Measurements from ENCODE around the gene LSM4.
"Not testable (repeated sequence)": the region's sequence is repeated elsewhere in the genome, so short reads cannot be mapped to it uniquely, and the experiment has no call there.

The LSM4 gene

GRCh38 chr19:18340190-18340989 is 17.5 kb upstream of the LSM4 start, which contains the start of gene PGPEP1:
PGPEP1 (plus strand) TSS chr19:18340598; CDS start chr19:18340682, 84 bp downstream.
- peak; percentile 61 for DNase-seq

GRCh38 chr19:18339723-18340122 is 16.8 kb upstream of the LSM4 start:
- no peak for DNase-seq

- no peak for DNase-seq
These were observed 15.7 kb upstream of the LSM4 start for GRCh38 chr19:18338541-18338940.

- DNase-seq: no peak
These were observed 13.2 kb upstream of the LSM4 start for GRCh38 chr19:18336121-18336520.

- no peak for DNase-seq
These were observed 10.8 kb upstream of the LSM4 start for GRCh38 chr19:18333680-18334079.

GRCh38 chr19:18332917-18333530 is 10.1 kb upstream of the LSM4 start:
- DNase-seq: no peak

- no peak for DNase-seq
These were observed 8.0 kb upstream of the LSM4 start for GRCh38 chr19:18330868-18331267.

GRCh38 chr19:18329035-18329376 is 6.1 kb upstream of the LSM4 start:
- no peak for DNase-seq

GRCh38 chr19:18328340-18329034 is 5.6 kb upstream of the LSM4 start:
- DNase-seq: peak; percentile 82

- no peak for DNase-seq
These were observed 3.9 kb upstream of the LSM4 start for GRCh38 chr19:18326772-18327171.

- not testable (repeated sequence) for DNase-seq
These were observed 1.5 kb upstream of the LSM4 start for GRCh38 chr19:18324373-18324731.

GRCh38 chr19:18322318-18322758 is 538 bp downstream of the LSM4 start:
- peak; percentile 56 for DNase-seq

GRCh38 chr19:18321734-18322102 is 1.2 kb downstream of the LSM4 start:
- no peak for DNase-seq

GRCh38 chr19:18320865-18321733 is 1.8 kb downstream of the LSM4 start:
- no peak for DNase-seq

GRCh38 chr19:18319591-18320135 is 3.2 kb downstream of the LSM4 start:
- no peak for DNase-seq

GRCh38 chr19:18317961-18318800 is 4.7 kb downstream of the LSM4 start:
- no peak for DNase-seq

- DNase-seq: no peak
These were observed 9.5 kb downstream of the LSM4 start for GRCh38 chr19:18313398-18313797.

GRCh38 chr19:18312092-18312534 is 10.8 kb downstream of the LSM4 start:
- no peak for DNase-seq

- no peak for DNase-seq
These were observed 11.3 kb downstream of the LSM4 start for GRCh38 chr19:18311502-18312091.

- no peak for DNase-seq
These were observed 11.9 kb downstream of the LSM4 start for GRCh38 chr19:18310966-18311365.
